ENCODE data around the gene SEPTIN11. TPM values are rescaled to one million over a fixed set of nuclear protein-coding genes. Genes with fewer than 3 reads are reported as not detected.

Gene SEPTIN11
- total and polyA plus RNA-seq, 2 of the 4 experiments (the other 2 are of a cell fraction): 267 to 573 TPM

- no peak overlapping the region for H2AFZ ChIP-seq (replicated peaks; ENCODE audit: low read length, poor library complexity)
- ChIA-PET CTCF (no interaction called here), POLR2A (ENCODE audit: unreplicated experiment) (no interaction called here)
- in situ Hi-C loops (cut with MboI; ENCODE audit: low sequenced_read_pairs): no loop called here
- H3K27me3 ChIP-seq (ENCODE audit: control insufficient read depth, insufficient read depth, low read length): no peaks in the 10 kb centered on the region
- H2AK5ac ChIP-seq (ENCODE audit: low read depth, low read length): no peak overlapping the region; the same call in 1 of the 2 replicates
- 0 out of 2 replicates have a peak overlapping the region, but pooled peaks have one; percentile 60 for H4K5ac ChIP-seq (ENCODE audit: low read depth, low read length)
- H3K4ac ChIP-seq (ENCODE audit: low read depth, low read length): no peak overlapping the region
- H2BK120ac ChIP-seq (ENCODE audit: low read depth, low read length): no peak overlapping the region
- H3K4me3 ChIP-seq (ENCODE audit: insufficient read depth, low read depth, low read length): no peak overlapping the region
- no peak overlapping the region for H2AK9ac ChIP-seq (replicated peaks; ENCODE audit: low read depth, low read length, poor library complexity)
- H4K91ac ChIP-seq (ENCODE audit: insufficient read depth, low read depth, low read length): no peak overlapping the region
- no peak overlapping the region for H3K4me2 ChIP-seq (ENCODE audit: low read depth, low read length)
- H2BK5ac ChIP-seq (ENCODE audit: low read depth, low read length, poor library complexity, severe bottlenecking): no peak overlapping the region
- no CpG with 5 or more reads among the region's 1 CpG for WGBS, 2 experiments (ENCODE audit: extremely low coverage in 2 of 2, insufficient read length in 1 of 2)
- peak overlapping the region; percentile 18; the same call in 1 of the 2 replicates for H3K23ac ChIP-seq (ENCODE audit: low read depth, low read length)
- peaks cover 16% of the 10 kb centered on the region for H3K4me1 ChIP-seq (ENCODE audit: control insufficient read depth, insufficient read depth, low read length)
- peaks cover 41% of the 10 kb centered on the region; the same call in 1 of the 2 replicates for H4K20me1 ChIP-seq (ENCODE audit: insufficient read depth, low read length)
- intact Hi-C loops (cut with micrococcal nuclease): no loop called here
- H3K9me3 ChIP-seq (ENCODE audit: control insufficient read depth, insufficient read depth, low read length): no peaks in the 10 kb centered on the region
- peaks cover 40% of the 10 kb centered on the region for H3K36me3 ChIP-seq (ENCODE audit: control insufficient read depth, insufficient read depth, low read length)
- no peak overlapping the region for H3K56ac ChIP-seq (ENCODE audit: extremely low read depth, insufficient read depth, low read length)
- H4K8ac ChIP-seq (ENCODE audit: low read depth in 2 of 2, low read length in 2 of 2): no peak overlapping the region
- TF ChIP-seq RCOR1 (IDR thresholded peaks at IDR 0.05; ENCODE audit: insufficient replicate concordance, low read length) (no peak), BHLHE40 (IDR thresholded peaks at IDR 0.05; ENCODE audit: low read depth, low read length) (no peak), MAZ (IDR thresholded peaks at IDR 0.05; ENCODE audit: borderline replicate concordance, low read depth, low read length) (no peak), CEBPB (IDR thresholded peaks at IDR 0.05; ENCODE audit: low read depth, low read length) (no peak), RAD21 (IDR thresholded peaks at IDR 0.05; ENCODE audit: low read length) (no peak), FOS (IDR thresholded peaks at IDR 0.05; ENCODE audit: low read depth, low read length) (no peak), CHD1 (IDR thresholded peaks at IDR 0.05; ENCODE audit: low read depth, low read length) (no peak), MAFK (IDR thresholded peaks at IDR 0.05; ENCODE audit: low read depth, low read length) (no peak)
- no peak overlapping the region for H3K14ac ChIP-seq (replicated peaks; ENCODE audit: low read depth, low read length)
- ATAC-seq (ENCODE audit: low read depth) (no peak), DNase-seq (no peak)
- H3K18ac ChIP-seq (ENCODE audit: low read depth, low read length): no peak overlapping the region
- H3K79me1 ChIP-seq (ENCODE audit: low read depth in 1 of 2, low read length in 2 of 2): peaks cover 36 to 63% of the 10 kb centered on the region in 2 experiments
- H3K27ac ChIP-seq (ENCODE audit: insufficient read depth, low read length): peak overlapping the region; percentile 66; the same call in 1 of the 2 replicates
- H3K9ac ChIP-seq (ENCODE audit: low read depth, low read length): no peak overlapping the region
- BruUV-seq (replicated peaks): no TSS peak
- peaks cover 29% of the 10 kb centered on the region for H3K9me1 ChIP-seq (ENCODE audit: insufficient read depth, low read length)
- H2BK15ac ChIP-seq (ENCODE audit: low read depth, low read length): no peak overlapping the region
- H2BK20ac ChIP-seq (ENCODE audit: low read depth, low read length): 0 out of 2 replicates have a peak overlapping the region, but pooled peaks have one; percentile 4
- dilution Hi-C loops (cut with HindIII; ENCODE audit: low sequenced_read_pairs, unreplicated experiment): no loop called here
Measured at GRCh38 chr4:76997077-76997476, 47.5 kb downstream of the SEPTIN11 start.

All from IMR-90 (cell line).